Endometrium (tissue), 2 donors: ENCODE data around the gene MAPK11.

Experiments
- FAIRE-seq: peaks from 2 replicates; lab custom pipeline; 2012; peaks lifted over from hg19 to GRCh38; lab: Jason Lieb, UNC
- donor health status: control.
- donor health status: control.

MAPK11 gene

GRCh38 chr22:50293441-50294318 lies 23.5 kb upstream of the MAPK11 start:
- FAIRE-seq = no peak

DNA sequence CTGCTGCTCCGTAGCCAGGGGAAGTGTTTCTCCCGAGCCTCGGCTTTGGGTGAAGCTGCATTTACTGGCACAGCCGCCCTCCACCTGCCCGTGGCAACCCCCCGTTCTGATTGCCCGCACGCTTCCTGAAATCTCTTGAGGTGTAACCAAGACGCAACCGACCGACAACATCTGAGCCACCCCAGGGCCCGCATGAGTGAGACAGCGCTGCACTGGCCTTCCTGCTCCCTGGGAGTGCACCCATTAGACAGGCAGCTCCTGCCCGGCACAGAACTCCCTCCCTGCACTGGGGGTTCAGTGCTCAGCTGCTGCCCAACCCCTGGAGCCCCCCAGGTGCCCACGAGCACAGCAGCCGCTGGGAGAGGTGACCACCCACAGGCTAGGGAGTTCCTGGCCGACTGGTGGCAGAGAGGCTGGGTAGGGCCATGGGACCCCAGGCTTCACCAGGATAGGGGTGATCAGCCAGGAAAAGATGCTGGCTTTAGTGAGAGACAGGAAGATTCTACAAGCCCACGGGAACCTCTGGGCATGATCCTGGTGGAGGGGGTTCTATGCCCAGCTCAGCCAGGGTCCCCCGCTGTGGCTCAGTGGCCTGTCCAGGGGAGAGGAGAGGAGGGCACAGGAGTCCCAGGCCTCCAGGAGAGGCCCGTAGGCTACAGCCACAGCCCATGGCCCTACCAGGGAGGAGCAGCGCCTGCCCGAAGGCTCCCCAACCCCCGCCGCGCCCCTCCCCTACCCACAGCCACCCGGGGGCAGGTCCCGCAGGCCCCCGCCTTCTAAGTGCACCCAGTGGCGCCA lies 22.7 kb upstream of the MAPK11 start:
- FAIRE-seq = no peak

GRCh38 chr22:50289942-50290630 lies 19.9 kb upstream of the MAPK11 start:
- FAIRE-seq = no peak

- no peak for FAIRE-seq
These were observed 19.2 kb upstream of the MAPK11 start for GRCh38 chr22:50289151-50289941.

- no peak for FAIRE-seq
These were observed 17.6 kb upstream of the MAPK11 start for GRCh38 chr22:50287731-50288130.

DNA sequence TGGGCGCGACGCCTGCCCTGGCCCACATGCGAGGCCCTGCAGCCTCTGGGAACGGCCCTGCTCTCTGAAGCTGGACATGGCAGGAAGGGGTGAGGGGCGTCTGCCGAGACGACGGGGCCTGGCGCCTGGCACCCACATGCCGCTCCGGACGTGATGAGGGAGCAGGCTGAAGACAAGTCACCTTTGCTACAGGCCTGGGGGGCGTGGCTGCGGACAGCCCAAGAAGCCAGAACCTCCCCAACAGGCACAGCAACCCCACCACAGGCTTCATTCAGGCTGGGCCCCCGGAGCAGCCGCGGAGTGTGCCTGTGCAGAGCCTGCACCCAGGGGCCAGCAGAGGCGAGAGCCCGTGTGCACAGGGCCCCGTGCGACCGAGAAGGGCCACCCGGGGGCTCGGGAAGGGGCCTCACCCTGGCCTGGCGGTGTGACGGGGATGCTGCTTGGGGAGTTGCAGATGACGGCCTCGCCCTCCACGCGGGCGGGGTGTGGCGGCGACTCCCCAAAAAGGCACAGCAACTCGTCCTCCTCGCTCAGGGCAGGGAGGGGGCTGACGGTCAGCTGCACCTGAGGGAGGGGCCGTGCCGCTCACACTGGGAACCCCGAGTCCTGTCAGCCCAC lies 16.6 kb upstream of the MAPK11 start:
- no peak for FAIRE-seq

- FAIRE-seq = no peak
These were observed 16.1 kb upstream of the MAPK11 start for GRCh38 chr22:50286275-50286674.

DNA sequence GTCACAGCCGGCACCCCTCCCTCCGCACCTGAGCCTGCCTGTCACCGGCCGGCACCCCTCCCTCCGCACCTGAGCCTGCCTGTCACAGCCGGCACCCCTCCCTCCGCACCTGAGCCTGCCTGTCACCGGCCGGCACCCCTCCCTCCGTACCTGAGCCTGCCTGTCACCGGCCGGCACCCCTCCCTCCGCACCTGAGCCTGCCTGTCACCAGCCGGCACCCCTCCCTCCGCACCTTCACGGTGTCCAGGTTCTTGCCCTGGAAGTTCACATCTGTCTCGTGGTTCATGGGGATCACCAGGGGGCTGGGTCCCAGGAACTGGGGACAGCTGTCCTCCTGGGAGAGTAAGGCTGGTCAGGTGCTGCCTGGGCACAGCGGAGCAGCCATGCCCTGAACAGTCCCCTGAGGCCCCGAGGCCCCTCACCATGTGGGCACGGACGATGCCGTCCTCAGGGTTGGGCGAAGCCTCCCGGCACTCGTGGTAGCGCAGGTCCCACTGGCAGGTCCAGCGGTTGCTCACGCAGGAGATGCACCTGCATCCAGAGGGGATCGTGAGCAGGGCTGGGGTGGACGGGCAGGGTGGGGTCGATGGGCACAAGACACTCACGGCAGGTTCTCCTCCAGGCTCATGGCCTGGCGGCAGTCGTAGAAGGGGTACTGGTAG lies 15.5 kb upstream of the MAPK11 start:
- no peak for FAIRE-seq

- FAIRE-seq = no peak
These were observed 14.3 kb upstream of the MAPK11 start for GRCh38 chr22:50284479-50284878.

DNA sequence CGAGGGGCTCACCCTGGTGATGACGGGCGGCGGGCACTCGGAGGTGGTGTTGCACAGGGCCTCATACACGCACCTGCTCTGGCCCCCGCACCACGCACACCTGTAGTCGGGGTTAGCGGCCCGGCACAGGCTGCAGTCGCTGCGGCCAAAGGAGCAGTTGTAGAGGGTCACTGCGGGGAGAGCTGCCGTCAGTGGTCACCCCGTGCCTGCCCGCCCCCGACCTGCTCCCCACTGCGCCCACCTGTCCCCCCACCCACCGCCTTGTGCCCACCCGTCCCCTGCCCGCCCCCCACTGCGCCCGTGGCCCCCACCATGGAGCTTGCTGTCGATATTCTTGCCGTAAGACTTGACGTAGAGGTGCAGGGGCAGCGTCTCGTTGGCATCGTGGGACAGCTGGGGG lies 13.6 kb upstream of the MAPK11 start:
- FAIRE-seq = no peak

DNA sequence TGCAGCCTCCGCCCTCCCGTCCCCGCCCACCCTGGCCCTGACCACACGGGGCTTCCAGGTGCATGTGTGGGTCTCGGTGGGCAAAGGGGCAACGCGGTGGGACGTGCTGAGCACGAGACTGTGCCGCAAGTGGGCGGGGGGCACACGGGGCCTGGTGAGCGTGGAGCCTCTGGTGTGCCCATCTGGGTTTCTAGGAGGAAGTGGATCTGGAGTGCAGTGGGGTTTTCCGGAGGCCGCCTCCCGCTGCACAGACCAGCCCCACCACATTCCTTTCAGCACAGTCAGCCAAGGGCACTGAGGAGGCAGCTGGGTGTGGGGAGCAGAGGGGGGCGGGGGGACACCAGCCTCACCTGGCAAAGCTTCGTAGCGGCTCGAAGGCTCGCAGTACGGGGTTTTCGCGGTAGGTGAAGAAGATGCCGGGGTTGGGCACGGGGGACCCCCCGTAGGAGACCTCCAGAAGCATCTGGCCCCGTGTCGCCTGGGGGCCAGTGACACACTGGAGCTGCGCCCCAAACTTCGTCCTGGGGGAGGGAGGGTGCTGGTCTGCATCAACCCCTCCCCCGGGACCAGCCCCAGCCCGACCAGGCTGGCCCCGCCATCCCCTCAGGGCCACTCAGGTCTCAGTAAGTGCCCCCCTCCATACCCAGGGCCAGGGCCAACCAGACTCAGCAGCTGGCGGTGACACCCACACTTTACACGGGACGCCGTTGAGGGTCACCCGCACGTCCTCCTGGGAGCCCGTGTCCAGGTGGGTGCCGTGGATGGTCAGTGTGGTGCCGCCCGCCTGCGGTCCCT lies 12.4 kb upstream of the MAPK11 start:
- no peak for FAIRE-seq

GRCh38 chr22:50281957-50282356 lies 11.8 kb upstream of the MAPK11 start:
- FAIRE-seq = no peak

DNA sequence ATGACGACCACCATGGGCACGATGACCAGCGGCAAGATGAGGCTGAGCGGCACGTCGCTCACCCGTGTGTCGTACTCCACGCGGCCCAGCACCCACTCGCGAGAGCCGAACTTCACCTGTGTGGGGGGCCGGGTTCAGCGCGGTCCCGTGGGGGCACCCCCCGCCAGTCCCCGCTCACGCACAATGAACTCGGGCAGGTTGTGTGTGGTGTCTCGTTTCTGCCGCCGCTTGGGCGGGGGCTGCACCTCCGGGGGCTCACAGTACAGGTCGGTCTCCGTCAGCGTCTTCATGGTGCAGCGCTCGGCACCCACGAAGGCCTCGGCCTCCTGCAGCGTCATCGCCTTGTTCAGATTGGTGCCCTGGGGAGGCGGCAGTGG lies 11.2 kb upstream of the MAPK11 start:
- no peak for FAIRE-seq

- FAIRE-seq = no peak
These were observed 10.7 kb upstream of the MAPK11 start for GRCh38 chr22:50280708-50281383.

GRCh38 chr22:50280022-50280707 lies 10.0 kb upstream of the MAPK11 start:
- no peak for FAIRE-seq

DNA sequence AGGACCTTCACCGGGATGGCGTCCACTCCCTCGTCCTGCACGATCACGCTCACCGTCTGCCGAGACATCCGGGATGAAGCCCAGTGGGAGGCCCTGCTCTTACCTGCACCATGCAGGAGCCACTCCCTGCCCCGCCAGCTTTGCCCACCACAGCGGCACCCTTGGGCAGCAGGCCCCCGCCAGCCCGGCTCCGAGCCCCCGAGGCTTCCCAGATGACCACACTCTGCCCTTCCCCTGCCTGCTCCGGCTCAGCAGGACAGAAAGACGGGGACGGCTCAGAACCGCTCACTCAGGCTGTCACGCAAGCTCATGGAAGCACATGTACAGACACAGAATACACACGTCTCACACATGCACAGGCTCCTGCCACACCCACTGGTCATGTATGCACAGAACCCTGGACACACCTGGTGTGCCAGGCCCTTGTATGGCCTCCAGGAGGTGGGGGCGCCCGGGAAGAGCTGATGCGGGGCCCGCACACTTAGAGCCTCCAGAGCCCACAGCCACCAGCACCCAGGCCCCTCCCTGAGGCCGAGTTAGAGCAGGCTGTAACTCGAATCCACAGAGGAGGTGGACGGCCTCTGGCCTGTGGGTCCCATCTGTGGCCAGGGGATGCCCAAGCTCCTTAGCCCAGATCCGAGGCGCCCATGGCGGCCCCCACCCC lies 8.9 kb upstream of the MAPK11 start:
- no peak for FAIRE-seq

DNA sequence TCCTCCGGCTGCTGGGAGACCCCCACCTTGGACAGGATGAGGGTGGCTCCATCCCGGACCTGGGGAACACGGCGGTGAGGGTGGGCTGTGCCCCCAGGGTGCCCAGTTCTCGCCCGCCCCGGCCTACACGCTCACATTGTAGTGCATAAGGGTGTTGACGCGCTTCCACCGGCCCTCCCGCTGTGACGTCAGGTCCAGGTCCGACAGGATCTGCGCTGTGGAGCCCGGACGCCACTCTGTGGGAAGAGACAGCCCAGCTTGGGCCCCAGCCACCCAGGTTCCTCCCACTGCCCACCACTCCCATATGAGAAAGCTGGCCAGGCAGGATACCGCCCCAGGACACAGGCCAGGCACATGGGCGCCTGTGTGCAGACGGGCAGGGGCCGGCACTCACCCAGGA lies 8.3 kb upstream of the MAPK11 start:
- FAIRE-seq = no peak

GRCh38 chr22:50277761-50278160 lies 7.6 kb upstream of the MAPK11 start:
- FAIRE-seq = no peak
